Upper lobe of right lung (tissue), 1 donor: Measurements from ENCODE around the gene GTF3C4. TPM values are rescaled to one million over a fixed set of nuclear protein-coding genes. Genes with fewer than 3 reads are reported as not detected.
"Not testable (repeated sequence)": the region's sequence is repeated elsewhere in the genome, so short reads cannot be mapped to it uniquely, and the experiment has no call there.

Experiments used
- ATAC-seq: fragments of 200-7000 bp; cut with Tn5 transposase; one replicate; pipeline ENCODE4 v1.9.1; 2020; ENCODE audit warnings: mild to moderate bottlenecking, moderate library complexity
- DNase-seq: peaks from one replicate; pipeline ENCODE4 v3.0.0-alpha.2; 2020
- H3K27ac ChIP-seq: fragments of 200-600 bp; one replicate; pipeline ENCODE4 v1.8.0; 2022
- H3K27me3 ChIP-seq: fragments of 200-600 bp; one replicate; pipeline ENCODE4 v1.8.0; 2022; ENCODE audit warnings: mild to moderate bottlenecking
- H3K36me3 ChIP-seq: fragments of 200-600 bp; one replicate; pipeline ENCODE4 v1.8.0; 2022
- H3K4me1 ChIP-seq: fragments of 200-600 bp; one replicate; pipeline ENCODE4 v1.8.0; 2022
- H3K4me3 ChIP-seq: fragments of 200-600 bp; one replicate; pipeline ENCODE4 v1.8.0; 2022; ENCODE audit warnings: mild to moderate bottlenecking
- H3K9me3 ChIP-seq: fragments of 200-600 bp; one replicate; pipeline ENCODE4 v1.8.0; 2022
- intact Hi-C: fragments of 100-400 bp; cut with DNase I; formaldehyde crosslinking; loops from one replicate; pipeline ENCODE4 v1.11.0; 2022
- total RNA-seq: library from RNA; stranded (reverse); fragmentation: NEBNext Ultra II Directional; extraction: Animal tissue kit (Norgen Biotek cat#: 25700); gene quantifications from one replicate; pipeline ENCODE4 v1.2.1, GENCODE V29; 2021
- TF ChIP-seq, protein P1 (sequence below): fragments of 200-600 bp; IDR thresholded peaks from one replicate; pipeline ENCODE4 v1.8.0; 2022; ENCODE audit warnings: antibody characterized with exemption
- donor health status: DM: no; HTN: yes; CAD: no; lungs with severe emphysema.

The GTF3C4 gene
- total RNA-seq, 1 donor from 2014 or later = 12.9 TPM

DNA sequence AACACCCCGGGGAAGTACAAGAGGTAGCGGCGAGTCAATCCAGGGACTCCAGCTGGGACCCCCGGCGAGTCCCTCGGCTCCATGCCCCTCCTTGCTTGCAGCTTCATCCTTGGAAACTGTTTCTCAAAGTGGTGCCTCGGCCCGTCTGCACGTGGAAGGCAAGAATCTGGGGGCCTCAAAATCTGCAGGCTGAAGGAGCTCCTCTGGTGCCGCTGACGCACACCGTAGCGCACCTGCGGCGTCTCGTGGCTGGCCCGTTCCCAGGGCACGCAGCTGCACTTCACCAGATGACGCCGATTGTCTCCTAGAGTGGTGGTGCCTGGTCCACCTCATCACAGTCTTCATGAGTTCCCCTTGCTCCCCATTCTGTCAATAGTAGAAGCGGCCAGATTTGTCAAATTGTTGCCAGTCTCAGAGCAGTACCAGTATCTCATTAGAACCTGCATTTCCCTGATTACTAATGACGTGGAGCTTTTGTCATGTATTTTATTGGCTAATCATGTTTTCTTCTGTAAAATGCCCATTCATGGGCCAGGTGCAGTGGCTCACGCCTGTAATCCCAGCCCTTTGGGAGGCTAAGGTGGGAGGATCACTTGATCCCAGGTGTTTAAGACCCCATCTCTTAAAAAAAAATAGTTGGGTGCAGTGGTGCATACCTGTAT is 38.6 kb downstream of the GTF3C4 start:
- ATAC-seq (no peak), DNase-seq (no peak)
- intact Hi-C loops = no loop called here
- TF ChIP-seq, protein P1, sequence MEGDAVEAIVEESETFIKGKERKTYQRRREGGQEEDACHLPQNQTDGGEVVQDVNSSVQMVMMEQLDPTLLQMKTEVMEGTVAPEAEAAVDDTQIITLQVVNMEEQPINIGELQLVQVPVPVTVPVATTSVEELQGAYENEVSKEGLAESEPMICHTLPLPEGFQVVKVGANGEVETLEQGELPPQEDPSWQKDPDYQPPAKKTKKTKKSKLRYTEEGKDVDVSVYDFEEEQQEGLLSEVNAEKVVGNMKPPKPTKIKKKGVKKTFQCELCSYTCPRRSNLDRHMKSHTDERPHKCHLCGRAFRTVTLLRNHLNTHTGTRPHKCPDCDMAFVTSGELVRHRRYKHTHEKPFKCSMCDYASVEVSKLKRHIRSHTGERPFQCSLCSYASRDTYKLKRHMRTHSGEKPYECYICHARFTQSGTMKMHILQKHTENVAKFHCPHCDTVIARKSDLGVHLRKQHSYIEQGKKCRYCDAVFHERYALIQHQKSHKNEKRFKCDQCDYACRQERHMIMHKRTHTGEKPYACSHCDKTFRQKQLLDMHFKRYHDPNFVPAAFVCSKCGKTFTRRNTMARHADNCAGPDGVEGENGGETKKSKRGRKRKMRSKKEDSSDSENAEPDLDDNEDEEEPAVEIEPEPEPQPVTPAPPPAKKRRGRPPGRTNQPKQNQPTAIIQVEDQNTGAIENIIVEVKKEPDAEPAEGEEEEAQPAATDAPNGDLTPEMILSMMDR = no peak
- Histone ChIP-seq H3K9me3 (no peaks in the 10 kb centered on the region), H3K4me3 (no peak overlapping the region), H3K27me3 (no peaks in the 10 kb centered on the region), H3K36me3 (no peaks in the 10 kb centered on the region), H3K27ac (no peak overlapping the region), H3K4me1 (no peaks in the 10 kb centered on the region)

DNA sequence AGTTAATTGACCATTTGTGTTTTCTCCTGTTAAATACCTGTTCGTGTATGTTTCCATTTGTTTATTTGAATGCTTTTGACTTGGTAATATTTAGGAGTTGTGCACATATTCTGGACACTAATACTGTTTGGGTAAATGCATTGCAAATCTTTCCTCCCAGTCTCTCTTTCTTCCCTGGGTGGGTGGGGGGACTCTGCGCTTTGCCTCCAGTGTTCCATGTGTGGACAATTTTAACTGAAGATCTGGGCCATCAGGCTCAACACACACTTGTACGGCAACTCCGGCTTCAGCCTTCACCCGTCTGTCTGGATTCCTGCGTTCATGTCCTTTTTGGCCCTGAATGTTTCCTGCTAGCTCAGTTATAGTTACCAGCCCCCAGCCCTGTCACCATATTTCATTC is 40.1 kb downstream of the GTF3C4 start:
- no peak overlapping the region for H3K4me3 ChIP-seq
- H3K4me1 ChIP-seq = no peaks in the 10 kb centered on the region
- H3K36me3 ChIP-seq = no peaks in the 10 kb centered on the region
- TF ChIP-seq, protein P1 = no peak
- DNase-seq (no peak), ATAC-seq (no peak)
- H3K27ac ChIP-seq = no peak overlapping the region
- no peaks in the 10 kb centered on the region for H3K27me3 ChIP-seq
- intact Hi-C loops = no loop called here
- no peaks in the 10 kb centered on the region for H3K9me3 ChIP-seq

DNA sequence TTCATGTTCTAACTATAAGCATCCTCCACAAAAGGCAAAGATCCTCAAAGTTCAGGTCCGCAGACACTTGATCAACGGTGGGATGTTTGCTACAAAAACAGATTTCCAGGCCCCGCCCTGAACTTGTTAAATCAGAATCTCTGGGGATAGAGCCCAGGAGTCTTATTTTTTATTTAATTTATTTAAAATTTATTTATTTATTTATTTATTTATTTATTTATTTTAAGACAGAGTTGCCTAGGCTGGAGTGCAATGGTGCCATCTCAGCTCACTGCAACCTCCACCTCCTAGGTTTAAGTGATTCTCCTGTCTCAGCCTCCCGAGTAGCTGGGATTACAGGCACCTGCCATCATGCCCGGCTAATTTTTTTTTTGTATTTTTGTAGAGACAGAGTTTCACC is 40.9 kb downstream of the GTF3C4 start:
- H3K27me3 ChIP-seq, H3K27ac ChIP-seq, H3K4me3 ChIP-seq, DNase-seq, intact Hi-C loops, ATAC-seq, H3K36me3 ChIP-seq, H3K9me3 ChIP-seq, H3K4me1 ChIP-seq: not testable (repeated sequence)

DNA sequence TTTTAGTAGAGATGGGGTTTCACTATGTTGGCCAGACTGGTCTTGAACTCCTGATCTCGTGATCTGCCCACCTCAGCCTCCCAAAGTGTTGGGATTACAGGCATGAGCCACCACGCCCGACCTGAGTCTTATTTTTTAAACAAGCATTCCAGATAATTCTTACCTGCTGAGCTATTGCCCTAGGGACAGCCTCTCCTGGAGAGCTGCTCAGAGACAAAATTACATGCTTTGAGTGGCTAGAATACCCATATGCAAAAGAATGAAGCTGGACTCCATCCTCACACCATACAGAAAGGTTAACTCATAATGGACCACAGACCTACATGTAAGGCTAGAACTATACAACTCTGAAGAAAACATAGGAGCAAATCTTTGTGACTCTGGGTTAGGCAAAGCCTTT is 41.6 kb downstream of the GTF3C4 start:
- Histone ChIP-seq H3K27ac (no peak overlapping the region), H3K4me3 (no peak overlapping the region), H3K36me3 (no peaks in the 10 kb centered on the region), H3K27me3 (no peaks in the 10 kb centered on the region), H3K9me3 (no peaks in the 10 kb centered on the region), H3K4me1 (no peaks in the 10 kb centered on the region)
- TF ChIP-seq, protein P1 = no peak
- no peak for ATAC-seq
- DNase-seq = no peak
- intact Hi-C loops = no loop called here

DNA sequence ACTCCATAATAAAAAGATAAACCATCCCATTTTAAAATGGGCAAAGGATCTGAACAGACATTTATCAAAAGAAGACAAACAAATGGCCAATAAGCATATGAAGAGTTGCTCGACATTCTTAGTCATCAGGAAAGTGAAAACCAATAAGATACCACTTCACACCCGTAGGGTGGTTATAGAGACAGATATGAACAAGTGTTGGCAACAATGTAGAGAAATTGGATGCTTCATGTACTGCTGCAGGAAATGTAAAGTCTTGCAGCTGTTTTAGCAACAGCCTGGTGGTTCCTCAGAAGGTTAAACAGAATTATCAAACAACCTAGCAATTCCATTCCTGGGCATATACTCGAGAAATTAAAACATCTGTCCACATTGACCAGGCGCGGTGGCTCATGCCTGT is 42.5 kb downstream of the GTF3C4 start:
- H3K36me3 ChIP-seq = no peaks in the 10 kb centered on the region
- H3K27me3 ChIP-seq = no peaks in the 10 kb centered on the region
- H3K9me3 ChIP-seq = no peaks in the 10 kb centered on the region
- TF ChIP-seq, protein P1 = no peak
- no peak for DNase-seq
- no peak overlapping the region for H3K27ac ChIP-seq
- no peaks in the 10 kb centered on the region for H3K4me1 ChIP-seq
- intact Hi-C loops = no loop called here
- ATAC-seq = no peak
- H3K4me3 ChIP-seq = no peak overlapping the region

DNA sequence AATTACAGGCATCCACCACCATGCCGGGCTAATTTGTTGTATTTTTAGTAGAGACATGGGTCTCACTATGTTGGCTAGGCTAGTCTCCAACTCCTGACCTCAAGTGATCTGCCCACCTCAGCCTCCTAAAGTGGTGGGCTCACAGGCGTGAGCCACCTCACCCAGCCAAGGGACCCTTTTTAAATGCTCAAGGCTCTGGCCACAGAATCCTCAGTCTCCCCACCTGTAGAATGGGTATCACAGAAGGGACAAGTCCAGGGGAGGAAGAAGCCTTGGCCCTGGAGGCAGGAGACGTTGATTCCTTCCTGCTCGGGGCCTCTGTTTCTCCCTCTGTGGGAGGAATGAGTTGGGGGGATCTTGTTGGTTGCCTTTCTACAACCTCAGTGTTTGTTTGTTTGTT is 45.7 kb downstream of the GTF3C4 start:
- TF ChIP-seq, protein P1 = no peak
- intact Hi-C loops = no loop called here
- Histone ChIP-seq H3K36me3 (no peaks in the 10 kb centered on the region), H3K27me3 (no peaks in the 10 kb centered on the region), H3K4me1 (no peaks in the 10 kb centered on the region), H3K4me3 (no peak overlapping the region), H3K27ac (no peak overlapping the region), H3K9me3 (no peaks in the 10 kb centered on the region)
- ATAC-seq (no peak), DNase-seq (no peak)
